ENCODE results near the gene QRFP. TPM values are rescaled to one million over a fixed set of nuclear protein-coding genes. Genes with fewer than 3 reads are reported as not detected.

Gene QRFP
- total RNA-seq, 1 donor from 2014 or later, result not detected

DNA sequence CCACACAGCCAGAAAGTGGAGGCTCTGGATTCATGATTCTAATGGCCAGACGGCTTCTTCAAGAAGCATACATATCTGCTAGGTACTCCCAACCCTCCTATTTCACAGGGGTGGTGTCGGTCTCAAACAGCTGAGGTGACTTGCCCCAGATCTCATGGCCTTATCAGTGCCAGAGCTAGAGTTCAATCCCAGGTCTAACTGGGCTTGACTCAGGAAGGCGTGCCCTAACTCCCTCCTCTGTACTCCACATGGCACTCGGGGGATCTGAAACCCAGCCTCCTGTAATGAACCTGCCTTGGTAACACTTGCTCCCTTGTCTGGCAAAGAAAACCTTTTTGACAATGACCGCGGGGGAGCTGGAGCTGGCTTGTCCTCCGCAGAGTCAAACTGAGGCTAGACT is 2.1 kb downstream of the QRFP start:
- Mint-ChIP-seq H3K4me3 (ENCODE audit: unreplicated experiment) (no peak overlapping the region), H3K9me3 (ENCODE audit: unreplicated experiment) (no peaks in the 10 kb centered on the region), H3K4me1 (ENCODE audit: unreplicated experiment) (peaks cover 9% of the 10 kb centered on the region), H3K36me3 (ENCODE audit: low read depth, unreplicated experiment) (peaks cover 12% of the 10 kb centered on the region), H3K27me3 (ENCODE audit: unreplicated experiment) (peaks cover 16% of the 10 kb centered on the region), H3K27ac (ENCODE audit: unreplicated experiment) (no peak overlapping the region)
- no peak for DNase-seq (ENCODE audit: low spot score)
- TF ChIP-seq, protein P1, sequence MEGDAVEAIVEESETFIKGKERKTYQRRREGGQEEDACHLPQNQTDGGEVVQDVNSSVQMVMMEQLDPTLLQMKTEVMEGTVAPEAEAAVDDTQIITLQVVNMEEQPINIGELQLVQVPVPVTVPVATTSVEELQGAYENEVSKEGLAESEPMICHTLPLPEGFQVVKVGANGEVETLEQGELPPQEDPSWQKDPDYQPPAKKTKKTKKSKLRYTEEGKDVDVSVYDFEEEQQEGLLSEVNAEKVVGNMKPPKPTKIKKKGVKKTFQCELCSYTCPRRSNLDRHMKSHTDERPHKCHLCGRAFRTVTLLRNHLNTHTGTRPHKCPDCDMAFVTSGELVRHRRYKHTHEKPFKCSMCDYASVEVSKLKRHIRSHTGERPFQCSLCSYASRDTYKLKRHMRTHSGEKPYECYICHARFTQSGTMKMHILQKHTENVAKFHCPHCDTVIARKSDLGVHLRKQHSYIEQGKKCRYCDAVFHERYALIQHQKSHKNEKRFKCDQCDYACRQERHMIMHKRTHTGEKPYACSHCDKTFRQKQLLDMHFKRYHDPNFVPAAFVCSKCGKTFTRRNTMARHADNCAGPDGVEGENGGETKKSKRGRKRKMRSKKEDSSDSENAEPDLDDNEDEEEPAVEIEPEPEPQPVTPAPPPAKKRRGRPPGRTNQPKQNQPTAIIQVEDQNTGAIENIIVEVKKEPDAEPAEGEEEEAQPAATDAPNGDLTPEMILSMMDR (IDR thresholded peaks at IDR 0.05; ENCODE audit: unreplicated experiment), result no peak

DNA sequence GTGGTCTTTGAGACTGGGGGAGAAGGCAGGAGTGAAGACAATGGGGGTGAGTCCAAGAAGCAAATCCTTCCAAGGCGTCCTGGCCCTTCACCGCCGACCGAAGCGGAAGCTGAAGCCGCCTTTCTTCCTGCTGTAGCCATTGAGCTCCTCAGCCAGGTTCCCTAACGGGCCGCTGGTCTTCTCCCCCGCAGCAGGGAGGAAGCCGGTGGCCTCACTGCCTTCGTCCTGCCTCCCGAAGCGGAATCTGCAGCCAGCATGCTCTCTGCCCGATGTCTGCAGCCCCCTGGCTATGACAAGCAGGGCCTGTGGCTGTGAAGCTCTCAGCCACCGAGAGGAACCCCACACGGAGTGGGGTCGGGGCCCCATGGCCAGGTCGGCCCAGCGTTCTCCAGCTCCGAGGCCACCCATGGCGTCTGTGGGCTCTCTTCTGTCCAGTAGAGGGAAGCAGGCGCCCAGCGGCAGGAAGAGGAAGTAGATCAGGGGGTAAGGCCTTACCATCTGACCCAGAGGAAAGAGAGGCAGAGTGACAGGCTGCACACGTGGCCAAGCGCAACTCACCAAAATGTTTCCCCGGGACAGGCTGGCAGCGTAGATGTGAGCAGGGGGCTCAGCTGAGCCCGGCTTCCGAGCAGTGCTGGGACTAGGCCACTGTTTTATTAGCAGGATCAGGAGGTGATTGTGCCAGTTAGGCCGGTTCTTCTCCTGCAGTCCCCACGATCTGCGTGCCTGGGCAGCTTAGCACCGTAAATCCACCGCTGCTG is 3.1 kb downstream of the QRFP start:
- no peaks in the 10 kb centered on the region for H3K9me3 Mint-ChIP-seq (ENCODE audit: unreplicated experiment)
- H3K36me3 Mint-ChIP-seq (ENCODE audit: low read depth, unreplicated experiment), result peaks cover 12% of the 10 kb centered on the region
- H3K27me3 Mint-ChIP-seq (ENCODE audit: unreplicated experiment), result peaks cover 16% of the 10 kb centered on the region
- peaks cover 9% of the 10 kb centered on the region for H3K4me1 Mint-ChIP-seq (ENCODE audit: unreplicated experiment)
- DNase-seq (ENCODE audit: low spot score), result peak; percentile 41
- H3K27ac Mint-ChIP-seq (ENCODE audit: unreplicated experiment), result peak overlapping the region; percentile 81
- H3K4me3 Mint-ChIP-seq (ENCODE audit: unreplicated experiment), result no peak overlapping the region
- TF ChIP-seq, protein P1 (IDR thresholded peaks at IDR 0.05; ENCODE audit: unreplicated experiment), result no peak

DNA sequence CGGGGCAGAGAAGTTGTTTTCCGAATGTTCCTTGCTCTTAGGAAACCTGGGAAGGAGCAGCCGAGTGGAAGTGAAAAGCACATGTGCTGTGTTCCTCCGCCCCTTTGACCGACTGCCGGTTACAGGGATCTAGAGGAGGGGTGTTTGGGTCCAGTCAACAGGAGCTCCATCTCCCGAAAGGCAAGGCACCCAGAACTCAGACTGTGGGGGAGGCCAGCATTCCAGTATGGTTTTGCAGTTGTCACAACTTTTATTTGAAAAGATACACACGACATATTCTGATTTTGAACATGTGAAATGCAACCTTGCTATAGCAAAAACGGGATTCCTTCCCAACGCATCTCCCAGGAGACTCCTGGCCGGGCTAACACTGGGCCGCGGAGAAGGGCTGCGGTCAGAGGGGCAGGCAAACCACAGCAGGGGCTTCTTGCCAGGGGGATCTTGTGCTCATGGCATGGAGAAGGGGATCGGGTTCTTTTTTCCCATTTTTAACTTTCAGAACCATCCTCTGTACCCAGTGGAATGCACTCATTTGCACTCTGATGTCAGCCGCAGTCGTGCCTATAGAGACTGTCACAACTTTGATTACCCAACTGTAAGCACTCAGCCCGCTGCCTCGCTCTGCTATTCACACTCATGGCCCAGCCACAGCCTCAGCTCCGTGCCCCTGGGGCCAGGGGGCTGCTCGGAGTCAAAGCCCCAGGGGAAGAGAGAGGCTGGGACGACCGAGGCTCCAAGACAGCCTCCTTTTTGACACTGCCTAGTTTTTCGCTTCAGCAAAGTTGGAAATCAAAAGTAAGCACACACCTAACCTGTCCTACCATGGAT is 3.9 kb downstream of the QRFP start:
- TF ChIP-seq, protein P1 (IDR thresholded peaks at IDR 0.05; ENCODE audit: unreplicated experiment), result no peak
- Mint-ChIP-seq H3K36me3 (ENCODE audit: low read depth, unreplicated experiment) (peaks cover 12% of the 10 kb centered on the region), H3K9me3 (ENCODE audit: unreplicated experiment) (no peaks in the 10 kb centered on the region), H3K27me3 (ENCODE audit: unreplicated experiment) (peaks cover 17% of the 10 kb centered on the region), H3K4me1 (ENCODE audit: unreplicated experiment) (peaks cover 9% of the 10 kb centered on the region), H3K4me3 (ENCODE audit: unreplicated experiment) (no peak overlapping the region), H3K27ac (ENCODE audit: unreplicated experiment) (peak overlapping the region; percentile 81)
- no peak for DNase-seq (ENCODE audit: low spot score)

DNA sequence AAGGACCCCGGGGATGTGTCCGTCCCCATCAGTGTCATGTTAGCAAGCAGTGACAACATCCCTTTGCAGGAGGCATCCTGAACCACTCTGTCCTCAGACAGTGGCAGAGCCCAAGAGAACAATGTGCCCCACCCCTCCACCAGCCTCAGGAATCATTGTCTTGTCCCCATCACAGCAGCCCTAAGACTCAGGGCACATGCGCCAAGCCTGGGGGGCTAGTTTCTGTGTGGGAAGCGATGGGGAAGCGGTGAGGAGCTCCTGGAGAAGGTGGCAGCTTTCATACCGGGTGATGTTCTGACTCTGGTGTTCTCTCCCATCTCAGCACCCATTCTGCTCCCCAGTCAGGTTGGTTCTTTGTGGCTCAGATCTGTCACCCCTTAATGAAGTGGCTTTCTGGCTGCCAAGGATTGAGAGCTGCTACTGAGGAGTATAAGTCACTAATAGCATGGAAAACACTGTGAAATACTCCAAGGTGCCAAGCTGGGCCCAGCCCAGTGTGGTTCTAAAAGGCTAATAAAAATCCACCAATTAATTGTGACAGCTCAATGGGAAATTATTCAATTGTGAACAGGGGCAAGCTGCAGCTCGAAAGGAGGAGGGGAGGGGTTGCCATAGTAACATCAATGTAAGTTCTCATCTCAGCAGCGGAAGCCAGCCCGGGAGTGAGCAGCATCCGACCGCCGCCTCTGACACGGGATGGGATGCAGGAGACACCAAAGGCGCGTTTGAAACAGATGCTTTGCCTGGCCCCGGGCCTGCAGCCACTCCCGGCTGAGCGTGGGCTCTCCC is 4.7 kb downstream of the QRFP start:
- H3K9me3 Mint-ChIP-seq (ENCODE audit: unreplicated experiment), result no peaks in the 10 kb centered on the region
- no peak overlapping the region for H3K27ac Mint-ChIP-seq (ENCODE audit: unreplicated experiment)
- peaks cover 9% of the 10 kb centered on the region for H3K4me1 Mint-ChIP-seq (ENCODE audit: unreplicated experiment)
- H3K4me3 Mint-ChIP-seq (ENCODE audit: unreplicated experiment), result no peak overlapping the region
- H3K27me3 Mint-ChIP-seq (ENCODE audit: unreplicated experiment), result peaks cover 20% of the 10 kb centered on the region
- no peak for DNase-seq (ENCODE audit: low spot score)
- TF ChIP-seq, protein P1 (IDR thresholded peaks at IDR 0.05; ENCODE audit: unreplicated experiment), result no peak
- H3K36me3 Mint-ChIP-seq (ENCODE audit: low read depth, unreplicated experiment), result peaks cover 19% of the 10 kb centered on the region

All from endothelial cell (in vitro differentiated cells).